NCI-H2081 treated with DMSO at 0.1 percent for 48 hours (cell line): ENCODE results near the gene EXPH5.

ENCODE experiments used
- DNase-seq: peaks from one replicate; lab custom pipeline; 2025; lab: John Stamatoyannopoulos, UW

The EXPH5 gene

GRCh38 chr11:108559340-108559739 lies 34.2 kb downstream of the EXPH5 start:
- no peak for DNase-seq

GRCh38 chr11:108558222-108558621 lies 35.3 kb downstream of the EXPH5 start:
- no peak for DNase-seq

DNA sequence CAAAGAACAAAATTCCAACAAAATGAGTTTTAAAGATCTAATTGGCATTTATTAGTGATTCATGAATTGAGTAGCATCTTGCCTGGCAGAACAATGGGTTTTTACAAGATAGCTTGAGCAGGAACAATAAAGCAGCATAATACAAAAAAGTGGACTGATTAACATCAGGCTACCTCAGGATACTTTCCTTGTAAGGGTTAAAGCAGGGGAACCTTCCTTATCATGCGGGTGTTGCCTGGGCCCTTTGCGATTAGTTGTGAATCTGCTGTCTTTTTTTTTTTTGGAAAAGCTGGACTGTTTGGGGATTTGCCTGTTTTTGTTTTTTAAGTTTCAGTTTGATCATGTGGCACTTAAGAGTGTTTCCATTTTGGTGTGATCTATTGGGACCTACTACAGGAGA lies 37.5 kb downstream of the EXPH5 start:
- no peak for DNase-seq

GRCh38 chr11:108551651-108552462 lies 41.7 kb downstream of the EXPH5 start:
- DNase-seq = no peak

DNA sequence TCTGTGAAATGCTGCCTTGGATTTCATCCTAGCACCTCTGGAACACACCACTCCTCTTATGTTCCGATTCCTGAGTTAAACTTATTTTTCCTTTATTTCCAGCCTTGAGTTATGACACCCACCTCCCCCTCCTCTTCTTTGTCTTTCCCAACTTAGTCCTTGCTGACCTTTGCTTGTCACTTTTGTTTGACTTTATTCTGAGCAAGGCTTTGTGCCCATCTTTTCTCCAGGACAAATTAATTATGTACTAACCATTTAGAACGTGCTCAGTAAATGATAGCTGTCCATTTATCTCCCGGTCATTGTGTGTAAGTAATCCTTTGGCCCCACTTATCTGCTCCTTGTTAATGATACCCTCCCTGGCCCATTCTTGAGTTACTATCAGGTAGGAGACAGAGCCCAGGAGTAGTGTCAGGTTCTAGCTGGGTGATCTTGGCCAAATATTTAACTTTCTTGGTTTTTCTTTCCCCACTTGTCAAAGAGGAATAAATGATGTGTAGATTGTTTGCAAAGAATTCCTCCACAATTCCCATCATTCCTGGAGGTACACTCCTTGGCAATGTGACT lies 44.2 kb downstream of the EXPH5 start:
- no peak for DNase-seq

GRCh38 chr11:108545909-108546501 lies 47.6 kb downstream of the EXPH5 start:
- no peak for DNase-seq

DNA sequence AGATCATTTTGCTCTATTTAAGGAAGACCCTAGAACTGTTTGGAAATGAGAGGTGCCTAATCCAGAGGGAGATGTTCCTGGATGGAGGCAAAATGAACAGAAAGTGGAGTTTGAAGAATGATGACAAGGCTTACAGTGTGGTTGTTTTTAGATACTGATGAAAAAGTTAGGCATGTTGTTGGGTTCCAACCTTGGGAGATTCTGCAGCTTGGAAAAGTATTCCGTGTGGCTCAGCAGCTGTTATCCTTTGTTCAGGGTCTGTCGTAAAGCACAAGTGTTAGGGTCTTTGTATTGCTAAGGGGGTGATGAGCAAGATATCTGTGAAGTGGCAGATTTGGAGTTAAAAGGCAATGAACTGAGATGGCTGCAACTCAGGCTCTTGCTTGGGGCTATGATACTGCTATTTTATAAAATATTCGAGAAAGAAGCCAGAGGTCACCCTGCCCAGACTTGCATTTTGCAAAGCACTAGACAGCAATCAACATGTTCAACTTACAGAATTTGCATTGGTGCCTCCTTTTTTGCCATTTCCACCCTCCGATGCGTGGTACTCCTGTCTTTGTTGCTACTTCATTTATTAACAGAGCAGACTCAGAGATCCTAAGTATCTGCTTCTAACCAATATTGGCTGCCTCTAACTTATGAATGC lies 50.1 kb downstream of the EXPH5 start:
- no peak for DNase-seq

DNA sequence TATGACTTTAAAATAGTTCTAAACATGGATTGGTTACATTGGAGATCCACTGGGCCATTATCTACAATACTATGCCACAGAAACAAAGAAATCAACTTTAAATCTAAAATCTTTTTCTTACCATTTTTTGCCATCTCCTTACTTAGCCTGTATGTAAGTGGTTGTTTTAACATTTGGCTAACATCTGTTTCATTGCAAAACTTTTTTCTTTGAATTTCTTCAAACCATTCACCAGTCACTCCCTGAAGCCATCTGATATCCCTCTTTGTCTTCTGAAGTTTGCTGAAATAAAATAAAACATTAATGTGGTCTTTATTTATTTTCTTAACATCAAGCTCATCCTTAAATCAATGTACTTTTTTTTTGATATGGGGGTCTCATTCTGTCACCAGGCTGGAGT lies 52.0 kb downstream of the EXPH5 start:
- no peak for DNase-seq

DNA sequence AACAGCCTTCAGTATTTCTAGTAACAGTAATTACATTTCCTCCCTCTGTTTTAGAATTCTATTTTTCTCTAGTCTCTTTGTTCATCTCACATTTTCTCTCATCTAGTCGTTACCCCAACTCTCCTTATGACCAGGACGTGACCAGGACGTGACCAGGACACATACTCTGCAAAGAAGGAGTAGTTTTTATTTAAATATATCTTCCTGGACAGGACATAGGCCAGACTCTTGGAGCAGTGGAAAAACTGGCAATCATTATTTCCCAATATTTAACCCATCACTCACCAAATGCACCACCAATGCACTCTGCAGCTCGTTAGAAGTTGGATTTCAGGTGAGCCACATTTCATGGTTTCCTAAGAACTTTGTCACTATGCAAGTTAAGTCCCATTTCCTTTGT lies 55.1 kb downstream of the EXPH5 start:
- no peak for DNase-seq

DNA sequence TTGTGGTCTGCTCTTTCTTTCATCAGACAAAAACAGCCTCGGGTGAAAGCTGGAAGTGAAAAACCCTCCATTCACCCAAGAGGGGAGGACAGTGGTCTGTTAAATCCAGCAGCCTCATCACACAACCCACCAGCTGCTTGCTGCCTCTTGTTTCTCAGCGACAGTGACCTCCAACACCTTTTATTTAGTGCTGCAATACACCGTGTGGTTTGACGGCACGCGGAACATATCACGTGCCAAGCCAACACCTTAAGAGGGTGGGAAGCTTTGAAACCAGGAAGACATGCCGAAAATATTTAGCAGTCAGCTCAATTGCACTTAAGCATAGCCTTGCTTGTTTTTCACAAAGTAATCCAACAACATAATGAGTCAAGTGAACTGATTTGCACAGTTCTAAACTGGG lies 55.5 kb downstream of the EXPH5 start:
- no peak for DNase-seq

DNA sequence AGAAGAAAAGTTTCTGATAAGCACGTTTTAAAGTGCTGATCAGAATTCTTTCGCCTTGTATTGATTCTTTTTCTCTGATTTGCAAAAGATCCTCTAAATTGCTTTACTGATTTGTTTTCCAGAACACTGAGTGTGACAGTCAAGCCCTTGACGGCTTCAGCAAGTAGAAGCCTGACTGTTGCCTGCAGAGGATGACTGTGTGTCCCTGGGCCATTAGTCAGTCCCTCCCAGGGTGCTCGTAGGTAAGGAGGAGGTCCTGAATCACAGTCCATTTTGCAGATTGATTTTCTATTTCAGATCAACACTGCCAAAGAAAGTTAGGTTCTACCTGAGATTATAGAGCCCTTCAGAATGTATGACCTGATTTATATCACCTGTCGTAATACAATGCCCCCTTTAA lies 56.8 kb downstream of the EXPH5 start:
- no peak for DNase-seq

DNA sequence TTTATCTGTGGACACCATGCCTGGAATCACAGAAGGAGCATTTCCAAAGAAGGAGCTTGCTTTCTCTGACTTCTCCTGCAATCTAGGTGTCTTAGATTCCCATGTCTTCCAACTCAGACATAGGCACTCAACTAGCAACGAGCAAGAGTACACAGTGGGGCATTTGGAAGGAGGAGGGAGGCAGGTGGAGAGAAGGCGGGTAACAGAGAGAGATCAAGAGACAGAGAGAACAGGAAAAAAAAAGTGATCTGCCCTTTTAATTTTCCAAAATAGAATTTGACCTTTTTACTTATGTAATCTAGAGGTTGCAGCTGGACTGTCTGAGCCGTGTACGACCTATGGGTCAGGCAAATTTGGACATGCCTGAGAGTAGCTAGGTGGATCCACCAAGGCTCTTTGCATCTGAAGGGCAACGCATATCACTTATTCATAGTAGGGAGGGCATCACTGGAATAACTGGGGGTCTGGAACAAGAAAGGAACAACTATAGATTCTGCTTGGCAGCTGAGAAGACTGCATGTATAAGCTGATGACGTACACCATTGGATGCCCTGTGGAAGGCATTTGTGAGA lies 58.1 kb downstream of the EXPH5 start:
- DNase-seq = no peak

DNA sequence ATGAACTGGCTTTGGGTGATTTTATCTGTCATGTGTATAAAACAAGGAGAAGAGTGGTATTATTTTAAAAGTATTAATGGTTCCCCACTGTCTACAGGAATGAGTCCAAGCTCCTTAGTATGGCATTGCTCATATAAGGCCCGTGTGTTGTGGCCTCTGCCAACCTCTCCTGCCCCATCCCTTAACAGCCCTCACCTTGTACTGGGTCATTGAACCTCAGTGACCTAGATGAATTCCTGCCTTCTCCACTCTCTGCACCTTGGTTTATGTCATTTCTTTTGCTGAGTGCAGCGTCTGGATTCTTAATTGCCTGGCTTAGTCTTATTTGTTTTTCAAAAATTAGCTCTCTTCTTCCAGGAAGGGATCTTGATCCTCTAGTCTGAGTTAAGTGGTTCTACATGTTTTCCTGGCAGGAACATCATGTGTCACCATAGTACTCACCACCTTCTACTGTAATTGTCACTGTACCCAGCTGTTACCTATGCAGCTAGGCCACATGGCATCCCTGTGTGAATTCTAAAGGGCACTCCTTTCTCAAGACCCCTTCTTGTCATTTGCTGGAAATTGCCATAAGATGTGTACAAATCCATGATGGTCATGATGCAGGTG lies 59.2 kb downstream of the EXPH5 start:
- no peak for DNase-seq

GRCh38 chr11:108530426-108530825 lies 63.1 kb downstream of the EXPH5 start:
- DNase-seq = no peak

DNA sequence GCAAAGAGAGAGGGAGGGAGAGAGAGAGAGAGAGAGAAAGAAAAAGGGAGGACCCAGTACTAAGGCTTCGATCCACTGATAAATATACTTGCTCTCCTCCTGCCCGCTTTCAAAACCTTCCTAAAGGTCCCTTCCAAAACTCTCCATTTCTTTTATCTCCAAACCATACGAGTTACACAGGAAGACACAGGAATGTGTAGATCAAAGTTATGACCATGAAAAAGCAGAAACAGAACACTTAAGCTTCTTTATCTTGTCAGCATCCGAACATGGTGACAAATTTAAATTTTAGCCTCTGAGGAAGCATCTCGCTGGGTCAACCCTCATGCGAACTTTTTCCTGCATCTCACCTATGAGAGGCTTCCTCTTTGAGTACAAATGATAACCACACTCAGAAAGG lies 66.2 kb downstream of the EXPH5 start:
- no peak for DNase-seq

DNA sequence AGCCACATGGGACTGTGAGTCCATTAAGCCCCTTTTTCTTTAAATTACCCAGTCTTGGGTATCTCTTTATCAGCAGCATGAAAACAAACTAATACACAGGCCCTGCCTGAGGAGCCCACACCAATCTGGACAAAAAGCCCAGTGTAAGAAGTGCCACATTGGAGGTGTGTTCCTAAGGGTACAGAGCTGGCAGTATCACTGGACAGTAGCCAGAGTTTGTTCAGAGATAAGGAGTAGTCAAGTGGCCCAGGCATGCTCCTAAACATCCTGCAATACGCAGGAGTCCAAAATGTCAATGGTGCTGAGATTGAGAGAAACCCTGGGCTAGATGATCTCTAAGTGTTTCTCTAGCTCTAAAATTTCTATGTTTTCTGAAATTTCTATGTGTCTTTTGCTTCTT lies 68.4 kb downstream of the EXPH5 start:
- no peak for DNase-seq

- no peak for DNase-seq
Measured at GRCh38 chr11:108524422-108524821, 69.1 kb downstream of the EXPH5 start.

GRCh38 chr11:108522318-108522717 lies 71.2 kb downstream of the EXPH5 start:
- DNase-seq = no peak

DNA sequence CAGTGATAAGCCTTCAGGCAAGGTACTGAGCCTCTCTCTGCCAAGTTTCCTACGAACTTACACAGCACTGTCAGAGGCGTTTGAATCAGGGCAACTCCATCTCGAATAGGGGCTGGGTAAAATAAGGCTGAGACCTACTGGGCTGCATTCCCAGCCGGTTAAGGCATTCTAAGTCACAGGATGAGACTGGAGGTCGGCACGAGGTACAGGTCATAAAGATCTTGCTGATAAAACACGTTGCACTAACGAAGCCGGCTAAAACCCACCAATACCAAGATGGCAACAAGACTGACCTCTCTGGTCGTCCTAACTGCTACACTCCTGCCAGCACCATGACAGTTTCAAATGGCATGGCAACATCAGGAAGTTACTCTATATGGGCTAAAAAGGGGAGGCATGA lies 75.0 kb downstream of the EXPH5 start:
- DNase-seq = no peak

DNA sequence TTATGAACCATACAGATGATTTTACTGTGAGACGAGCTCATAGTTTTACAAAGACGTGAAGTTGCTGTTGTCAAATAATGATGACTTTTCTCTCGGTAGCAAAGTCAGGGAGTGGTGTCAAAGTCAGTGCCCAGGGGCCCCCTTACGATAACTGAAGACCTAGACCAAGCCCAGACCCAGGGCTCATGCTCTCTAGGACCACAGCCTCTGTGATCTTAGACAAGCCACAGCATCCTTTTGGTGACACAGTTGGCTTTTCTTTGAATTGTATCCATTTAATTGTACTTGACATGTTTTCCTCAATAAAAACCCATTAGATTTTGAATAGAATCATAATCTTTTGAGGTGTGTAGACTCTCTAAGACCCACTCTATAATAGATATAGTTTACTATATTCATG lies 77.4 kb downstream of the EXPH5 start:
- DNase-seq = no peak

DNA sequence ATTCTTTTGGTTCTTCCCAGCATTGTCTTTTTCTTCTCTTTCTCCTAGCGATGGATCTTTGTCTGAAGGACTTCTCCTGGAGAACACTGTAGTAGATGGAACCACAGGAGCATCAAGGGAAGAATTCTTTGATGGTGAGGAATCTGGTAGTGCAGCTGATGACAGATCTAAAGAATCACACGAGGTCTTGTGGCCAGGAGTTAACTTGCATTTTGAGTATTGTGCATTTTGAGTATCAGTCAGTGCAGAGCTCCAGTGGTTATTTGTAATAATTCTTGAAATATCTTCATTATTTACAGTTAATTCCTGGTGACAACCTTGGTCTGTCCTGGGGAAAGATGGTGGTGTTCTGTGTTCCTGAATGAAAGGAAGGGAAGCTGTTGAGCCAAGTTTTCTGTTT lies 80.9 kb downstream of the EXPH5 start:
- DNase-seq = no peak

DNA sequence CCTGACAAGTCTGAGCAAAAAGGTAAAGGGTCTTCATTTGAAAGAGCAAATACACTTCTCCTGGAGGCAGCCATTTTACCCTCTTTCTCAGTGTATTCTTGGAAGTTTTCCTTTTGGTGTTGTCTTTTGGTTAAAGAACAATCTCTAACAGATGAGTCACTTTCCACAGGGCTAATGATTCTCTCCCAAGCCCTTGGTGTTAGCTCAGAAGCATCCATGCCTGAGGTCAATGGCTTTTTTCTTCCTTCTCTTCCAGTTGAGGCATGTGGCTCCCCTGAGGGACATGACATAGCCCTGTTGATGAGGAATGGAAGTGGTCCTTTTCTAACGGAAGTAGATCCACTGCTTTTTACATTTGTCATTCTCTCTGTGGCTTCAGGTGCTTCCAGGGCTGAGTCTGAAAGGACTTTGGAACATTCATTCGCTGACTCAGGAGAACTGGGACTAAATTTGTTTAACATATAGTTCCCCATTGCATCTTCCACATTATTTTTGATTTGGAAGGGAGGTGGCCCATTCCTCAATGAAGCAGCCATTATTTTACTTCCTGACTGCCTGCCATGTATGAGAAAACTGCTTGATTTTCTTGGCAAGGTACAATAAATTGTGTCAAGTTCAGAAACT lies 81.6 kb downstream of the EXPH5 start:
- DNase-seq = no peak
